ENCODE data around the gene CYTH3.
"Not testable (repeated sequence)": the region's sequence is repeated elsewhere in the genome, so short reads cannot be mapped to it uniquely, and the experiment has no call there.

CYTH3 gene

DNA sequence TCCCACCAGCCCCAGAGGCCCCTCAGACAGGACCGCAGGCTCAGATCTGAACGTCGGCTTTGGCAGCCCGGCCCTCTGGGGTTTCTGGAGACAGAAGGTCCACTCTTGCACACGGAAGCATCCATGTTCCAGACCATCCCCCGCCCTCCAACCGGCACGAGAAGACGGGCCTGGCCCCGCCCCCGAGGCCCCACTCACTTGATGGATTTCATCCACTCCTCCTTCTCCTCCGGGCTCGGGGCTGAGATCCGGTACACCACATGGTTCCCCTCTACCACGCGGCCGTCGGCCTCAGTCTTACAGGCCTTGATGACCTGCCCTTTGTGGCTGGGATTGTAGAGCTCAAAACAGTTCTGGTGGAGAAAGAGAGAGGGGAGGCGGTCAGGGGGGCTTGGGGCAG lies 107.3 kb downstream of the CYTH3 start:
- DNase-seq, result no peak

GRCh38 chr7:6164491-6164890 lies 107.9 kb downstream of the CYTH3 start:
- no peak for DNase-seq

DNA sequence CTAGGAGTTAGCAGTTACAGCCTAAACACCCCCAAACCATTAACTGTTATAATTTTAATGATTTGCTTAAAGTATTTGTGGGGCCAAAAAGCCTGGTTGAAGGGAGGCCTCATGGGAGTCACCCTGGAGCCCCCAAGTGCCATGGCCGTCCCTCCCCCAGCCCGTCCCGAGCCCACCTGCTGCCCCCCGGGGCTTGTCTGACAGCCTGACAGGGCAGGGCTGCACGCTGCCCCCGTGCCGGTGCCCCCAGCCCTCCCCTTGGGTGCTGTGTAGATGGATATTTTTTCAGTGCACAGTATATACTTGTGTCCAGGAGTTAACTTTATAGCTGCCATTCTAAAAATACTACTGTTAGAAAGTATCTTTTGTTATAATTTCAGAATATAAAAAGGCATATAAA lies 108.4 kb downstream of the CYTH3 start:
- no peak for DNase-seq

DNA sequence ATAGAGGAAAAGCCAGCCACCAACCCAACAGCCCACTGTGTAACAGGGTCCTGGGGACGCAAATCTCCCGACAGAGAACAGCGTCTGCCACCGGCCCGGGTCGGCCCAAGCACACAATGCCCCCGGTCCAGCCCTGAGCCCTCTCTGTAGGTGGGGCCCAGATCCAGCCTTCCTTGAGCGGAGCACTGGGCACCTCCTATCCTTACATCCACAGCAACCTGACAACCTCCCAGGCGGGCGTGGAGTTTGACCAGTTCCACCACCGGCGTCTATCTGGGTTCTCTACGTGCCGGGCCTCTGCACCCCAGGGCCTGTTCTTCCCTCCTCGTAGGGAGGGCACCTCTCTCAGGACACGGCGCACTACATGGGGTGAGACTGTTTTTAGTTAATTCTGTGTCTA lies 109.0 kb downstream of the CYTH3 start:
- no peak for DNase-seq

GRCh38 chr7:6162650-6163366 lies 109.6 kb downstream of the CYTH3 start:
- DNase-seq, result no peak

DNA sequence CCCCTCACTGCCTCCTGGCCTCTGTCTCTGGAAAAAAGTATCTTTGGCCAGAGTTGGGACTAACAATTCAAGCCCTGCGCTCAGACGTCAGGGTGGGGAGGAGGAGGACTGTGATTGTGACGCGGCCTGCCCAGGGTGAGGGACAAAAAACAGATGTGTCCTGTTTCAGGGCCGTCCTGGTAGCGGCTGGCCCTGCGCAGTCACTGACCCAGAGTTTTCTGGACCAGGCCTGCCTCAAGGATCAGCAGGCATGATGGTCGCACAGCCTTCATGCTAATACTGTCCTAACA lies 110.1 kb downstream of the CYTH3 start:
- DNase-seq, result no peak

DNA sequence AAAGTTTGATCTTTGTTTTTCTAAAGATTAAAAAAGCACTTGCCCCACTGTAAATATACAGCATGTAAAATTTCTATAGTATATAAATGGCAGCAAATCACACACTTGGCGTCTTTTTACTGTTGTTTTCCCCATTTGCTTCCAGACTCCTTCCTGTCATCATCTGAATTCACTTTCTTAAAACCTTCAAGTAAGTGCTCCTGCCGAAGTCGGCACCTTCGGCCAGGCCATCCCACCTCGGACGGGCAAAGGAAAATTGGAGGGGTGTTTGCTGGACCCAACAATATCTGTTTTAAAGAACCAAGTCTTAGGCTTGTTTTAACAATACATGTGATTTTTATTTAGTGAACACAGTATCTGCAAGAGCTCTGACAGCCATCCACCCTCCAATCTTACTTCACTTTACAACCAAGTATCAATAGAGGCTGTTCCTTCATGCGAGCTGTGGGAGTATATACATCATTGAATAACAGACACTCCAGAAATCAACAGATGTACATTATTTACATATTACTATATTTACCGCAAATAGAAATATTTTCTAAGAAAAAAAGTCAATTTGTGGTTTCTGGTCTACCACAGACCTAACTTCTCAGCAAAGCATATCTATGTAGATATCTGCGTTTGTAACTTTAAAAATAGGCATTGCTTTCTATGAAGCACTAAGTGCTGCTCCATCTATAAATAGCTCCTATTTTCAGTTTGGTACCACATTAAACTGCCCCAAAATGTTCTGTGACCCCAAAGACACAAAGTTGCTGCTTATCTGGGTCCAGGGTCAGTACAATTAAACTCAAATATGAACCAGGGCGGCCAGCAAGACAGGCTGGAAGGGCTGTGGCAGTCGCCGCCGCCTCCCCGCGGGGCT lies 110.7 kb downstream of the CYTH3 start:
- DNase-seq, result no peak

GRCh38 chr7:6160191-6160623 lies 112.2 kb downstream of the CYTH3 start:
- DNase-seq, result peak; percentile 13 to 56 (median 34)

- no peak for DNase-seq
These were observed 112.8 kb downstream of the CYTH3 start for GRCh38 chr7:6159524-6160031.

DNA sequence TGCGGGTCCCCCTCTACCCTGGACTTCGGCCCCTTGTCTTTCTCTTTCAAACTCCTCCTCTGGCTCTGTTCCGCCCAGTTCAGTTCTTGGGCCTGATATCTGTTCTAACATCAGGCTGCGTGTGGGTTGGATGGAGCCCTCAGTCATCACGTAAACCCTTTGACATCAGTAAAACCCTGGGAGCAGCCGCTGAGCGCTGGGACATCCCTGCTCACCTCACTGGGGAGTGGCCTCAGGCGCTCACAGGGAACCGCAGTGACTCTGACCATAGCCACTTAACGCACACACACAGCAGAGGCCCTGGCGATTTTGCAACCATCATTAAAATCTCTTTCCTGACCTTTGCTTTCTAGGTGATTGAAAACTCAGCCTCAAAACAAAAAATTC lies 113.3 kb downstream of the CYTH3 start:
- DNase-seq, result no peak

GRCh38 chr7:6158424-6159096 lies 113.9 kb downstream of the CYTH3 start:
- no peak for DNase-seq

GRCh38 chr7:6157685-6158423 lies 114.6 kb downstream of the CYTH3 start:
- no peak for DNase-seq

DNA sequence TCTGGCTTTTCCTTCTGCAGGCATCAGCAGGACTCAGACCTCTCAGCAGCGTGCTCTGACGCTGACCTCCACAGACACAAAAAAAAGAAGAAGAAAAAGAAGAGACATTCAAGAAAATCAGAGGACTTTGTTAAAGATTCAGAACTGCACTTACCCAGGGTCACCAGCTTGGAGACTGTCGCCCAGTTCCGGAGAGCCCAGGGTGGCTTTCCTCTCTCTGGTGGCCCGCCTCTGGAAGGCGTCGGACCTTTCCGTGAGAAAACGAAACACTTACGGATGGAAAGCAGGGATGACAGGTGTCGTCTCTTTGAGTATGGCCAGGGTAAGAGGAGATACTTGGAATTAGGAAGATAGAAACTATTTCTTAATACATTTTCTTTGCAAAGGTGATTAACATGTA lies 115.7 kb downstream of the CYTH3 start:
- no peak for DNase-seq

DNA sequence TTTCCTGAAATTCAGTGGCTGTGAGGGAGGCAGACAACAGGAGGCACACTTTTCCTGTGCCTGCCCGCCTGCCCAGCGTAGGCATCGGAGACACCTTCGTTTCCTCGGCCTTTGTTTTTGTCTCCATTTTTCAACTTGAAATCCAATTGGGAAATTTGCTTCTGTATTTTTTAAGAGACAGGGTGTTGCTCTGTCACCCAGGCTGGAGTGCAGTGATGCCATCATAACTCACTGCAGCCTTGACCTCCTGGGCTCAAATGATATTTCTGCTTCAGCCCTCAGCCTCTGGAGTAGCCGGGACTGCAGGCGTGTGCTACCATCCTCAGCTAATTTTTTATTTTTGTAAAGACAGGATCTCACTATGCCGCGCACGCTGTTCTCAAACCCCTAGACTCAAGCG lies 116.8 kb downstream of the CYTH3 start:
- no peak for DNase-seq

DNA sequence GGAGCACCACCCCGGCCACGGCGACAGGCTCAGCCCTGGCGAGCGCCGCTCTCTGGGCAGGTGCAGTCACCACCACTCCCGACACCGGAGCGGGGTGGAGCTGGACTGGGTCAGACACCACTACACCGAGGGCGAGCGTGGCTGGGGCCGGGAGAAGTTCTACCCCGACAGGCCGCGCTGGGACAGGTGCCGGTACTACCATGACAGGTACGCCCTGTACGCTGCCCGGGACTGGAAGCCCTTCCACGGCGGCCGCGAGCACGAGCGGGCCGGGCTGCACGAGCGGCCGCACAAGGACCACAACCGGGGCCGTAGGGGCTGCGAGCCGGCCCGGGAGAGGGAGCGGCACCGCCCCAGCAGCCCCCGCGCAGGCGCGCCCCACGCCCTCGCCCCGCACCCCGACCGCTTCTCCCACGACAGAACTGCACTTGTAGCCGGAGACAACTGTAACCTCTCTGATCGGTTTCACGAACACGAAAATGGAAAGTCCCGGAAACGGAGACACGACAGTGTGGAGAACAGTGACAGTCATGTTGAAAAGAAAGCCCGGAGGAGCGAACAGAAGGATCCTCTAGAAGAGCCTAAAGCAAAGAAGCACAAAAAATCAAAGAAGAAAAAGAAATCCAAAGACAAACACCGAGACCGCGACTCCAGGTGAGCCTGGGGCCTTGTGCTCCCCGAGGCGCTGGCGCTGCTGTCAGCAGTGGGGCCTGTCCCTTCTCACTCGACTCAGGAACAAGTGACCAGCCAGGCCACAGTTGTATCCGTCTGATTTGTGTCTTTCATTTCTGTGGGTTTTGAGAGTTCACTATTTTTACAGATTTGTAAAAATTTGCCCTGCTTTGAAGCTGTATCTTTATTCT lies 117.7 kb downstream of the CYTH3 start:
- no peak for DNase-seq

GRCh38 chr7:6153646-6154541 lies 118.5 kb downstream of the CYTH3 start:
- no peak for DNase-seq

GRCh38 chr7:6151994-6152735 lies 120.3 kb downstream of the CYTH3 start:
- no peak for DNase-seq

GRCh38 chr7:6151527-6151926 lies 120.9 kb downstream of the CYTH3 start:
- not testable (repeated sequence) for DNase-seq

DNA sequence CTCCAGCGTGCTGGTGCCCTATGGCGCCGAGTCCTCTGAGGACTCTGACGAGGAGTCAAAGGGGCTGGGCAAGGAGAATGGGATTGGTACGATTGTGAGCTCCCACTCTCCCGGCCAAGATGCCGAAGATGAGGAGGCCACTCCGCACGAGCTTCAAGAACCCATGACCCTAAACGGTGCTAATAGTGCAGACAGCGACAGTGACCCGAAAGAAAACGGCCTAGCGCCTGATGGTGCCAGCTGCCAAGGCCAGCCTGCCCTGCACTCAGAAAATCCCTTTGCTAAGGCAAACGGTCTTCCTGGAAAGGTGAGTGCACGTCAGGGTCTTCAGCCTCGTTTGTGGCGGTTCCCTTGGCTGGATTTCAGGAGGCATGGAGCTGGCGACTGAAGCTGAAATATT lies 122.4 kb downstream of the CYTH3 start:
- no peak for DNase-seq
